ENCODE measurements around the gene KIAA0408.

DNA sequence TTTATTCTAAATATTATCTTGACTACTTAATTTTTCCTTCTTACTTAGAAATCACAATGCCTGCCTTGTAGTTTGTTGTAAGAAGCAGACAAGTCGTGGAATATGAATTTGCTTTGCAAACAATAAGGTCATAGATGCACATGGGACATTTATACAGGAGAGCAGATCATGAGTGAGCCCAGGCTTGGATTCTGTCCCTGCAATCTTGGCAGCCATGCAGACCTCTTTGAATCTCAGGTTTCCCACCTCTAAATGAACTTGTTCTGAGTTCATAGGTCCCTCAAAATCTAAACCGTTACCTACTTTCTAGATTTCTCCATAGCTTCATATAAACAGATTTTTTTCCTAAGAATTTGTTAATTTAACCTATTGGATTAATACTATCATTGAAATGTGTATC is 19.5 kb downstream of the KIAA0408 start:
- TF ChIP-seq EZH2phosphoT487 (IDR thresholded peaks at IDR 0.05; ENCODE audit: insufficient read depth, low read depth), result no peak
- no peak for TF ChIP-seq EZH2 (IDR thresholded peaks at IDR 0.05; ENCODE audit: insufficient read depth, poor library complexity, severe bottlenecking)
